HG02981 (cell line): ENCODE data around the gene EBNA1BP2.
A peak's percentile ranks its signal among the peaks of the same experiment; 100 is the strongest.
"Not testable (repeated sequence)": the region's sequence is repeated elsewhere in the genome, so short reads cannot be mapped to it uniquely, and the experiment has no call there.

Experiments
- ATAC-seq: cut with Tn5 transposase; IDR thresholded peaks from one replicate; pipeline ENCODE4 v1.9.1; 2021; ENCODE audit warnings: mild to moderate bottlenecking, moderate library complexity; ENCODE audit not compliant: unreplicated experiment

The EBNA1BP2 gene

GRCh38 chr1:43171876-43172526 is at the start of gene EBNA1BP2, which contains the start of gene CFAP57:
Gene EBNA1BP2, minus strand, starts transcription at chr1:43172290. Its CDS starts 172 bp downstream, at chr1:43172118.
Gene CFAP57, plus strand, starts transcription at chr1:43172330. Its CDS starts 424 bp downstream, at chr1:43172754.
- ATAC-seq: peak; percentile 84

GRCh38 chr1:43221797-43222196 is 49.7 kb upstream of the EBNA1BP2 start:
- ATAC-seq: no peak

- peak; percentile 77 for ATAC-seq
Measured at GRCh38 chr1:43220905-43221778, 49.1 kb upstream of the EBNA1BP2 start.

- no peak for ATAC-seq
Measured at GRCh38 chr1:43217747-43218146, 45.7 kb upstream of the EBNA1BP2 start.

GRCh38 chr1:43214501-43215444 is 42.7 kb upstream of the EBNA1BP2 start:
- ATAC-seq: no peak

- not testable (repeated sequence) for ATAC-seq
Measured at GRCh38 chr1:43208277-43208676, 36.2 kb upstream of the EBNA1BP2 start.

- no peak for ATAC-seq
Measured at GRCh38 chr1:43207229-43207853, 35.3 kb upstream of the EBNA1BP2 start.

GRCh38 chr1:43206600-43207228 is 34.6 kb upstream of the EBNA1BP2 start:
- ATAC-seq: no peak

- ATAC-seq: no peak
Measured at GRCh38 chr1:43205671-43206070, 33.6 kb upstream of the EBNA1BP2 start.

GRCh38 chr1:43204394-43204793 is 32.3 kb upstream of the EBNA1BP2 start:
- ATAC-seq: no peak

GRCh38 chr1:43203859-43204258 is 31.8 kb upstream of the EBNA1BP2 start:
- ATAC-seq: no peak

GRCh38 chr1:43199093-43199726 is 27.1 kb upstream of the EBNA1BP2 start:
- ATAC-seq: peak; percentile 61

GRCh38 chr1:43197343-43198127 is 25.4 kb upstream of the EBNA1BP2 start:
- ATAC-seq: no peak

GRCh38 chr1:43194509-43194908 is 22.4 kb upstream of the EBNA1BP2 start:
- no peak for ATAC-seq

- ATAC-seq: no peak
Measured at GRCh38 chr1:43188106-43188505, 16.0 kb upstream of the EBNA1BP2 start.

- ATAC-seq: no peak
Measured at GRCh38 chr1:43184995-43185394, 12.9 kb upstream of the EBNA1BP2 start.

- no peak for ATAC-seq
Measured at GRCh38 chr1:43184388-43184787, 12.3 kb upstream of the EBNA1BP2 start.

GRCh38 chr1:43177691-43178090 is 5.6 kb upstream of the EBNA1BP2 start:
- no peak for ATAC-seq

GRCh38 chr1:43174873-43175272 is 2.8 kb upstream of the EBNA1BP2 start:
- ATAC-seq: no peak
